ENCODE data around the gene TNFSF9. TPM values are rescaled to one million over a fixed set of nuclear protein-coding genes. Genes with fewer than 3 reads are reported as not detected.

TNFSF9 gene
- total and polyA plus RNA-seq, 3 donors from 2014 or later, result 3.1 to 8.4 (median 5.7) TPM

DNA sequence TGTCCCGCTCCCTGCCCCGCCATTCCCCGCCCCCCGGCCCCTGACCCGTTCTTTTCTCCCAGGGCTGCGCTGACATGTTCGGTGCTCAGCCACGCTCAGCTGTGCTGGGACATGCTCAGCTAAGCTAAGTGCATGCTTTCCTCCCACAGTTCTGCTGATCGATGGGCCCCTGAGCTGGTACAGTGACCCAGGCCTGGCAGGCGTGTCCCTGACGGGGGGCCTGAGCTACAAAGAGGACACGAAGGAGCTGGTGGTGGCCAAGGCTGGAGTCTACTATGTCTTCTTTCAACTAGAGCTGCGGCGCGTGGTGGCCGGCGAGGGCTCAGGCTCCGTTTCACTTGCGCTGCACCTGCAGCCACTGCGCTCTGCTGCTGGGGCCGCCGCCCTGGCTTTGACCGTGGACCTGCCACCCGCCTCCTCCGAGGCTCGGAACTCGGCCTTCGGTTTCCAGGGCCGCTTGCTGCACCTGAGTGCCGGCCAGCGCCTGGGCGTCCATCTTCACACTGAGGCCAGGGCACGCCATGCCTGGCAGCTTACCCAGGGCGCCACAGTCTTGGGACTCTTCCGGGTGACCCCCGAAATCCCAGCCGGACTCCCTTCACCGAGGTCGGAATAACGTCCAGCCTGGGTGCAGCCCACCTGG lies 3.7 kb downstream of the TNFSF9 start:
- Histone ChIP-seq H3K4me1 (peaks cover 9% of the 10 kb centered on the region), H3K27ac (no peak overlapping the region), H3K27me3 (no peaks in the 10 kb centered on the region), H3K4me3 (no peak overlapping the region), H3K9me3 (no peaks in the 10 kb centered on the region), H3K36me3 (ENCODE audit: low read depth, missing control alignments) (no peaks in the 10 kb centered on the region)
- 28 to 38% methylated on average over 10 to 34 of the region's 40 CpGs for WGBS, 2 donors
- no peak for DNase-seq
- intact Hi-C loops (cut with DNase I; ENCODE audit: low total_unique reads), result no loop called here
- TF ChIP-seq, protein P1, sequence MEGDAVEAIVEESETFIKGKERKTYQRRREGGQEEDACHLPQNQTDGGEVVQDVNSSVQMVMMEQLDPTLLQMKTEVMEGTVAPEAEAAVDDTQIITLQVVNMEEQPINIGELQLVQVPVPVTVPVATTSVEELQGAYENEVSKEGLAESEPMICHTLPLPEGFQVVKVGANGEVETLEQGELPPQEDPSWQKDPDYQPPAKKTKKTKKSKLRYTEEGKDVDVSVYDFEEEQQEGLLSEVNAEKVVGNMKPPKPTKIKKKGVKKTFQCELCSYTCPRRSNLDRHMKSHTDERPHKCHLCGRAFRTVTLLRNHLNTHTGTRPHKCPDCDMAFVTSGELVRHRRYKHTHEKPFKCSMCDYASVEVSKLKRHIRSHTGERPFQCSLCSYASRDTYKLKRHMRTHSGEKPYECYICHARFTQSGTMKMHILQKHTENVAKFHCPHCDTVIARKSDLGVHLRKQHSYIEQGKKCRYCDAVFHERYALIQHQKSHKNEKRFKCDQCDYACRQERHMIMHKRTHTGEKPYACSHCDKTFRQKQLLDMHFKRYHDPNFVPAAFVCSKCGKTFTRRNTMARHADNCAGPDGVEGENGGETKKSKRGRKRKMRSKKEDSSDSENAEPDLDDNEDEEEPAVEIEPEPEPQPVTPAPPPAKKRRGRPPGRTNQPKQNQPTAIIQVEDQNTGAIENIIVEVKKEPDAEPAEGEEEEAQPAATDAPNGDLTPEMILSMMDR (IDR thresholded peaks at IDR 0.05), result no peak
- no peak for TF ChIP-seq POLR2A (IDR thresholded peaks at IDR 0.05)

DNA sequence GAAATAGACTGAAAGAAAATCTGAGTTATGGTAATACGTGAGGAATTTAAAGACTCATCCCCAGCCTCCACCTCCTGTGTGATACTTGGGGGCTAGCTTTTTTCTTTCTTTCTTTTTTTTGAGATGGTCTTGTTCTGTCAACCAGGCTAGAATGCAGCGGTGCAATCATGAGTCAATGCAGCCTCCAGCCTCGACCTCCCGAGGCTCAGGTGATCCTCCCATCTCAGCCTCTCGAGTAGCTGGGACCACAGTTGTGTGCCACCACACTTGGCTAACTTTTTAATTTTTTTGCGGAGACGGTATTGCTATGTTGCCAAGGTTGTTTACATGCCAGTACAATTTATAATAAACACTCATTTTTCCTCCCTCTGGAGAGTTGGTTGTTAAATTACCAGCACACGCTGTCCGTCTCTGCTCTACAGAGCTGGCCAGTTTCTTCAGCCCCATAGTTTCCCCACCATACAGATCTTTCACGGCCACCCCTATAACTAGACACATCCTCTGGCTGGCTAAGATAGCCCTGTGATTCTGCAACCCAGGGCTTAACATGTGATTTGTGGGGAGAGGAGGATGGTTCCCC lies 4.8 kb downstream of the TNFSF9 start:
- no peaks in the 10 kb centered on the region for H3K27me3 ChIP-seq
- no peak overlapping the region for H3K4me3 ChIP-seq
- intact Hi-C loops (cut with DNase I; ENCODE audit: low total_unique reads), result no loop called here
- no peaks in the 10 kb centered on the region for H3K9me3 ChIP-seq
- H3K27ac ChIP-seq, result no peak overlapping the region
- 78 to 79% methylated on average over 10 of the region's 10 CpGs for WGBS, 2 donors
- TF ChIP-seq, protein P1 (IDR thresholded peaks at IDR 0.05), result no peak
- no peak for TF ChIP-seq POLR2A (IDR thresholded peaks at IDR 0.05)
- no peak for DNase-seq
- peaks cover 9% of the 10 kb centered on the region for H3K4me1 ChIP-seq
- no peaks in the 10 kb centered on the region for H3K36me3 ChIP-seq (ENCODE audit: low read depth, missing control alignments)

DNA sequence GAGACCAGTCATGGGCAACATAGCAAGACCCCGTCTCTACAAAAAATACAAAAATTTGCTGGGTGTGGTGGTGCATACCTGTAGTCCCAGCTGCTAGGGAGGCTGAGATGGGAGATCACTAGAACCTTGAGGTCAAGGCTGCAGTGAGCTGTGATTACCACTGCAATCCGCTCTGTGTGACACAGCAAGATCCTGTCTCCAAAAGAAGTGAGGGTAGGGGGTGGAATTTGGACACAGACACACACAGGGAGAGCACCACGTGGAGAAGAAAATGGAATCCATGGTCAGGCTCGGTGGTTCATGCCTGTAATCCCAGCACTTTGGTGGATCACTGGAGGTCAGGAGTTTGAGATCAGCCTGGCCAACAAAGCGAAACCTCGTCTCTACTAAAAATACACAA lies 8.7 kb downstream of the TNFSF9 start:
- DNase-seq, result no peak
- intact Hi-C loops (cut with DNase I; ENCODE audit: low total_unique reads), result no loop called here

DNA sequence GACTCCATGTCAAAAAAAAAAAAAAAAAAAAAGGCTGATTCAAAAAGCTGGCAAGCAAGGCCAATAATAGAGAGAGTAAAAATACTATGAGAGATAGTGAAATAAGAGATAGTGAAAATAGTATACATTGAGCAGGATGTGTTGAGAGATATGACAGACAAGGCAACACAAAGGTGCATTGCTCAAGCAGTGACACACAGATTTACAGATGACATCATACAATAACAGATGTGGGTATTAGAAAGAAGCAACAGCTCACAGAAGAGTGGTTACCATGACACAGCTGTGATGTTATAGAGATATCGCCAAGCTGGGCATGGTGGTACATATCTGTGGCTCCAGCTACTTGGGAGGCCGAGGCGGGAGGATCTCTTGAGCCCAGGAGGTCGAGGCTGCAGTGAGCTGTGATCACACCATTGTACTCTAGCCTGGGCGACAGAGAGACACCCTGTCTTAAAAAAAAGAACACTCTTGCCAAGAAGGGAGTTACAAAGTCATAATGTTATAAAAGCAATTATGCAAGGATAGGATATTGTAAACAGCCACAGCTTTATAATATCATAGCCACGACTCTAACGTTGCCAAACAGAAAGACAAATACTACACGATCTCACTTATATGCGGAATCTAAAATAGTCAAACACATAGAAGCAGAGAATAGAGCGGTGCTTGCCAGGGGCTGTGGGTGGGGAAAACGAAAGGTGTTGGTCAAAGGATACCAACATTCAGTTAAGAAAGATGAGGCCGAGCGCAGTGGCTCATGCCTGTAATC lies 10.3 kb downstream of the TNFSF9 start:
- no peak for DNase-seq
- no peak for TF ChIP-seq POLR2A (IDR thresholded peaks at IDR 0.05)
- TF ChIP-seq, protein P1 (IDR thresholded peaks at IDR 0.05), result no peak
- intact Hi-C loops (cut with DNase I; ENCODE audit: low total_unique reads), result no loop called here
- Histone ChIP-seq H3K36me3 (ENCODE audit: low read depth, missing control alignments) (no peaks in the 10 kb centered on the region), H3K4me1 (no peaks in the 10 kb centered on the region), H3K4me3 (no peak overlapping the region), H3K27me3 (no peaks in the 10 kb centered on the region), H3K9me3 (no peaks in the 10 kb centered on the region), H3K27ac (no peak overlapping the region)
- 81 to 85% methylated on average over 13 of the region's 13 CpGs for WGBS, 2 donors

More for the DNA sequence above, 8.7 kb downstream of the TNFSF9 start:
- H3K4me3 ChIP-seq, result no peak overlapping the region
- H3K27me3 ChIP-seq, result no peaks in the 10 kb centered on the region
- TF ChIP-seq, protein P1 (IDR thresholded peaks at IDR 0.05), result no peak
- TF ChIP-seq POLR2A (IDR thresholded peaks at IDR 0.05), result no peak
- no peaks in the 10 kb centered on the region for H3K4me1 ChIP-seq
- H3K36me3 ChIP-seq (ENCODE audit: low read depth, missing control alignments), result no peaks in the 10 kb centered on the region
- no peaks in the 10 kb centered on the region for H3K9me3 ChIP-seq
- 81 to 90% methylated on average over 6 of the region's 6 CpGs for whole genome bisulfite sequencing, 2 donors
- H3K27ac ChIP-seq, result no peak overlapping the region
